GM19463 (cell line): ENCODE data around the gene NSL1.
A peak's percentile ranks its signal among the peaks of the same experiment; 100 is the strongest.
"Not testable (repeated sequence)": the region's sequence is repeated elsewhere in the genome, so short reads cannot be mapped to it uniquely, and the experiment has no call there.

Source experiments
- ATAC-seq: cut with Tn5 transposase; IDR thresholded peaks from one replicate; pipeline ENCODE4 v1.9.1; 2021; ENCODE audit warnings: mild to moderate bottlenecking, moderate library complexity; ENCODE audit not compliant: unreplicated experiment

The NSL1 gene

DNA sequence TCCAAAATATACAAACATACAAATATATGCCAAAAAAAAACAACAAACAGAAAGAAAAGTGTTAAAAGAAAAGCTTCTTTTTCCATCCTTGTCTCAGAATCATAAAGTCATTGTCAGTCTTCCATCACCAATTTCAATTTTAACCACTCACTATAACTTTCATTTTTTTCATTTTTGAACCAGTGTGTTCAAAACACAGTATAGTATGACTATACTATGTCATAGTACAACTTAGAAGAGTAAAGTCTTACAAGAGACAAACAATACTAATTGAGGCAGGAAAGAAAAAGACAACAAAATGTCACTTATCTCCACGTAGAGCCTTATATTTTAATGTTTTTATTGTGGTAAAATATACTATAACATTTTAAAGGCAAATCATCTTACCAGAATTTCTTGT lies 7.6 kb downstream of the NSL1 start:
- no peak for ATAC-seq

DNA sequence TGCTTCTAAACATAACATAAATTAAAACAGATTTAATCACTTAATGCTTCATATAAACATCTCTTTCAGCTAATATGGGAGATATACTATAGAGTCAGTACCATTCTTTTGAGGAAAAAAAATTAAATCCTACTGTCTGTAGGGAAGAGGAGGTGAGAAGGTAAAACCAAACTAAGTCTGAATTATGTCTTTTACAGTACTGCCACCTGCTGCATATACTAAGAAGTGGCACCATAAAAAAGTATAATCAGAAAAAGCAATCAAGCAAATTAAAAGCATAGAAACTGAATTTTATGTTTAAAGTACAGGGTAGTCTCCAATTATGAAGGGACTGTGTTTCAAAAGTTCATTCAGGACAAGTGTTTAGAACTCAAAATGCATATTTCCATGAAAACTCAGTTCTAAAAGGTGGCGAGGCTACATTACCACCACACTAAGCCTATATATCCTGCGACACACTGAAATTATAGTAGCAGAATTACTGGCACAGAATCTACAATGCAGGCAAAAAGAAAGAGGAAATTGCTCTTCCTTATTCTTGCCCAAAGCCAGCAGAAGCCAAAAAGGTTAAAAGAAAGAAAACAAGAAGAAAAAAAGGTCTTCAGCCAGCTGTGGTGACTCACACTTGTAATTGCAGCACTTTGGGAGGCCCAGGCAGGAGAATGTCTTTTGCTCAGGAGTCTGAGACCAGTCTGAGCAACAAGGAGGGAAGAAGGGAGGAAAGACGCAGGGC lies 9.0 kb downstream of the NSL1 start:
- no peak for ATAC-seq

DNA sequence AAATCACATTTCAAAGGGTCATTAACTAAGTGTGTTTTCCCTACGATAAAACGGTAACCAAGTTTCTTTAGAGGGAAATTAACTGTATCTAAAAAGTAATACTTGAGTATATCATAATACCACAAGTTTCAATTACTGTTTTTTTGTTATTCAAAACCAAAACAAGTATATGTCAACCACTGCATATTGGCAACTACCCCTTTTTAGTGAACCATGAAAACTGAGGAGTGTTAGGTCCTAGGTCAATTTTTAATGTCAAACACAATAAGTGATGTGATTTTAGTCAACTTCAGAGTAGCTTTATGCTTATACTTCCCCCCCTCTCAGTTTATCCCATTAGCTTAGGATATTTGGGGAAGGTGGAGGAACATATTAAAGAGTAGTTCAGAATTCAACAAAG lies 10.4 kb downstream of the NSL1 start:
- ATAC-seq = no peak

DNA sequence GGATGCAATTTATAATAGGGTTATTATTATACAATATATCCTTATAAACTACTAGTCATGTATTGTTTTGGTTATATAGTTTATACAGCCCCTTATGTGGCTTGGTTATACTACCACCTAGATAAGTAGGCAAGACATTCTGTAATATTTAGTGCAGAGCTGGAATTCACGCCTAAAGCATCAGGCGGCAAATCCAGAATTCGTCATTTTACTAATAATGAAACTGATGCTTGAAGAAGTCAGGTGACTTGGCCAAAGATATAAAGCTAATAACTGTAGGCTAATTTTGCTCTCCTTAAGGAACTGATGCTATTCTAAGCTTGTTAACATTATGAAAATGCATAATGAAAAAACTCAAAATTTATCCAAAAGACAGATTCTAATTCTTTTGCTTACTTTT lies 10.8 kb downstream of the NSL1 start:
- no peak for ATAC-seq

DNA sequence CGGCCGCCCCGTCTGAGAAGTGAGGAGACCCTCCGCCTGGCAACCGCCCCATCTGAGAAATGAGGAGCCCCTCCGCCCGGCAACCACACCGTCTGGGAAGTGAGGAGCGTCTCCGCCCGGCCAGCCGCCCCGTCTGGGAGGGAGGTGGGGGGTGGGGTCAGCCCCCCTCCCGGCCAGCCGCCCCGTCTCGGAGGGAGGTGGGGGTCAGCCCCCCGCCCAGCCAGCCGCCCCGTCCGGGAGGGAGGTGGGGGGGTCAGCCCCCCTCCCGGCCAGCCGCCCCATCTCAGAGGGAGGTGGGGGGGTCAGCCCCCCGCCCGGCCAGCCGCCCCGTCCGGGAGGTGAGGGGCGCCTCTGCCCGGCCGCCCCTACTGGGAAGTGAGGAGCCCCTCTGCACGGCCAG lies 12.5 kb downstream of the NSL1 start:
- ATAC-seq = not testable (repeated sequence)

DNA sequence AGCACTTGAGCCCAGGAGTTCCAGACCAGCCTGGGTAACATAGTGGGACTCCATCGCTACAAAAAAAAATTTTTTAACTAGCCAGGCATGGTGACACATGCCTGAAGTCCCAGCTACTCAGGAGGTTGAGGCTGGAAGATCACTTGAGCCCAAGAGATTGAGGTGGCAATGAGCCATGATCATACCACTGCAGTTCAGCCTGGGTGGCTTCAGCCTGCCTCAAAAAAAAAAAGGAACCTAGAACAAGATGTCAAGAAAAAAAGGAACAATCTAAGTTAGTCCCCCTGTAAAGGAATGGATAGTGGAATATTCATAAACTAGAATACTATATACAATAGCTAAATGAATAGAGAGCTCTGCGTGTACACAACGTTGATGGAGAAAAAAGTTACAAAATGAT lies 14.4 kb downstream of the NSL1 start:
- no peak for ATAC-seq

DNA sequence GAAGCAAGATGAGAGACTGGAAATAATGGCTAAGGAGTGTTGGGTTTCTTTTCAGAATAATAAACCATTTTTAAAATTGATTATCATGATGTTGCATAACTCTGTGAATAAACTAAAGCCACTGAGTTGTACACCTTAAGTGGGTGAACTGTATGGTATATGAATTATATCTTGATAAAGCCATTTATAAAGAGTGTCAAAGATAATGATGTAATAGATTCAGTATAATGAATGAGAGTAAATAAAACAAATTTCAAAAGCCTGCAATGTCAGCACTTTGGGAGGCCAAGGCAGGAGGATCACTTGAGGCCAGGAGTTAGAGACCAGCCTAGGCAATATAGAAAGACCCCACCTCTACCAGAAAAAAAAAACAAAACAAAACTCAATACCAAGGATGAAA lies 16.3 kb downstream of the NSL1 start:
- no peak for ATAC-seq

DNA sequence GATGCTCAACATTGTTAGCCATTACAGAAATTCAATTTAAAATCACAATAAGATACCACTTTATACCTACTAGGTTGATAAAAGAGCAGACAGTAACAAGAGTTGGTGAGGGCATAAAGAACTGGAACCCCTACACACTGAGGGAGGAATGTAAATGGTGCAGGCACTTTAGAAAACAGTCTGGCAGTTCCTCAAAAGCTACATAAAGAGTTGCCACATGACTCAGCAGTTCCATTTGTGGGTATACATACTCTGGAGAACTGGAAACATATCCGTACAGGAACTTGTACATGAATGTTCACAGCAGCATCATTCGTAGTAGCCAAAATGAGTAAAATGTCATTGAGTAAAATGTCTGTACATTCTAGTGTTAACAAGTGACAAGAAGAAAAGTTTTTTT lies 17.0 kb downstream of the NSL1 start:
- no peak for ATAC-seq

DNA sequence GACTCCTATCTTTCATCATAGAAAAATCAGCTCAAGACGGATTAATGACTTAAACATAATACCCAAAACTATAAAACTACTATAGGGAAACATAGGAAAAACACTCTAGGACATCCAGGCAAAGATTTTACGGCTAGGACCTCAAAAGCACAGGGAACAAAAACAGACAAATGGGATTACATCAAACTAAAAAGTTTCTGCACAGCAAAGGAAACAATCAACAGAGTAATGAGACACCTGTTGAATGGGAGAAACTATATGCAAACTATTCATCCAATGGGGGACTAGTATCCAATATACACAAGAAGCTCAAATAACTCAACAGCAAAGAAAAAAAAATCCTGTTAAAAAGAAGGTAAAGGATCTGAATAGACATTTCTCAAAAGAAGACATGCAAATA lies 18.6 kb downstream of the NSL1 start:
- ATAC-seq = no peak

DNA sequence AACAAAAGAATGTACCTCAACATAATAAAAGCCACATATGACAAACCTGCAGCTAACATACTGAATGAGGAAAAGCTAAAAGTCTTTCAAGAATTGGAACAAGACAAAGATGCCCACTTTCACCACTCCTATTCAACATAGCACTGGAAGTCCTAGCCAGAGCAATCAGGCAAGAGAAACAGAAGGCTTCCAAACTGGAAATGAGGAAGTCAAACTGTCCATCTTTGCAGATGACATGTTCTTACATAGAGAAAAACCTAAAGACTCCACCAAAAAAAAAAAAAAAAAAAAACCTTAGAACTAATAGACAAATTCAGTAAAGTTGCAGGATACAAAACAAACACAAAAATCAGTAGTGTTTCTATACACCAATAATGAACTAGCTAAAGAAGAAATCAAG lies 20.2 kb downstream of the NSL1 start:
- no peak for ATAC-seq

DNA sequence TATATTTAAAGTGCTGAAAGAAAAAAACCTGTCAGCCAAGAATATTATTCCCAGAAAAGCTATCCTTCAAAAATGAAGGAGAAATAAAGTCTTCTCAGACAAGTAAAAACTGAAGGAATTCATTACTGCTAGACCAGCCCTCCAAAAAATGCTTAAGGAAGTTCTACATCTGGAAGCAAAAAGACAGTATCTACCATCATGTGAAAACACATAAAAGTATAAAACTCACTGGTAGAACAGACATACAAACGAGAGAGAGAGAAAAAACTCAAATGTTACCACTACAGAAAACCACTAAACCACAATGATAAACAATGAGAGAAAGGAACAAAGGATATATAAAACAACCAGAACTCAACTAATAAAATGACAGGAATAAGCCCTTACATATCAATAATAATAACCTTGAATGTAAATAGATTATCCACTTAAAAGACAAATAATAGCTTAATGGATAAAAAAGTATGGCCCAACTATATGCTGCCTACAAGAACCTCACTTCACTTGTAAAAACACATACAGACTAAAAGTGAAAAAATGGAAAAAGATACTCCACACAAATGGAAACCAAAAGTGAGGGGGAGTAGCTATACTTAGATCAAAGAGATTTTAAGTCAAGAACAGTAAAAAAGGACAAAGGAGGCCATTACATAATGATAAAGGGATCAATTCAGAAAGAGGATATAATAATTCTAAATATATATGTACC lies 22.0 kb downstream of the NSL1 start:
- no peak for ATAC-seq

DNA sequence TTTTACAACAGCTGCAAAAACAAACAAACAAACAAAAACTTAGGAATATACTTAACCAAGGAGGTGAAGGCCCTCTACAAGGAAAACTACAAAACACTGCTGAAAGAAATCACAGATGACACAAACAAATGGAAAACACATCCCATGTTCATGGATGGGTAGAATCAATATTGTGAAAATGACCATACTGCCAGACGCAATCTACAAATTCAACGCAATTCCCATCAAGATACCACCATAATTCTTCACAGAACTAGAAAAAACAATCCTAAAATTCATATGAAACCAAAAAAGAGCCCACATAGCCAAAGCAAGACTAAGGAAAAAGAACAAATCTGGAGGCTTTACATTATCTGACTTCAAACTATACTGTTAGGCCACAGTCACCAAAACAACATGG lies 24.8 kb downstream of the NSL1 start:
- ATAC-seq = not testable (repeated sequence)

DNA sequence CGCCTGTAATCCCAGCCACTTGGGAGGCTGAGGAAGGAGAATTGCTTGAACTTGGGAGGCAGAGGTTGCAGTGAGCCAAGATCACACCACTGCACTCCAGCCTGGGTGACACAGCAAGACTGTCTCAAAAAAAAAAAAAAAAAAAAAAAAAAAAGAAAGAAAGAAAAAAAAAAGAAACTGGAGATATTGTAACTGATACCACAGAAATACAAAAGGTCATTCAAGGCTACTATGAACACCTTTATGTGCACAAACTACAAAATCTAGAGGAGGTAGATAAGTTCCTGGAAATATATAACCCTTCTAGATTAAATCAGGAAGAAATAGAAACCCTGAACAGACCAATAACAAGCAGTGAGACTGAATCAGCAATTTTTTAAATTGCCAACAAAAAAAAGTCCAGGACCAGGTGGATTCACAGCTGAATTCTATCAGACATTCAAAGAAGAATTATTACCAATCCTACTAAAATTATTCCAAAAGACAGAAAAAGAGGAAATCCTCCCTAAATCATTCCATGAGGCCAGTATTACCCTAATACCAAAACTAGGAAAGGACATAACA lies 26.8 kb downstream of the NSL1 start:
- ATAC-seq = not testable (repeated sequence)

DNA sequence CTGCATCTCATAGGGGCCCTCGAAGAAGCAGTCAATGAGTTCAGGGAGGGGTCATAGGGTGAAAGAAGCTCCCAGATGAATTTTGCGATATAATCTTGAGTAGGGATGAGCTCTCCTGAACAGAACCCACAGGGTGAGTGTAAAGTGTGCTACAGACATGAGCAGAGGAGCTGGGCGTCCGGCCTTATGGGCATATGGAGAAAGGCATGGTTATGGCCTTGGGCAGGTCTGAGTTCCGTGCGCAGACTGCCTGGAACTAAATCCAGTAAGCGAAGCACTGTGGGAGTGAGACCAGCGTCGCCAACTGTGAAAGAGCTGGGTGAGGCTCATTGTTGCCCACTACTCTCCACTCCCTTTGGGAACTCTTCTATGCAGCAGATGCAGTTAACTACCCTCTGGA lies 28.7 kb downstream of the NSL1 start:
- no peak for ATAC-seq

DNA sequence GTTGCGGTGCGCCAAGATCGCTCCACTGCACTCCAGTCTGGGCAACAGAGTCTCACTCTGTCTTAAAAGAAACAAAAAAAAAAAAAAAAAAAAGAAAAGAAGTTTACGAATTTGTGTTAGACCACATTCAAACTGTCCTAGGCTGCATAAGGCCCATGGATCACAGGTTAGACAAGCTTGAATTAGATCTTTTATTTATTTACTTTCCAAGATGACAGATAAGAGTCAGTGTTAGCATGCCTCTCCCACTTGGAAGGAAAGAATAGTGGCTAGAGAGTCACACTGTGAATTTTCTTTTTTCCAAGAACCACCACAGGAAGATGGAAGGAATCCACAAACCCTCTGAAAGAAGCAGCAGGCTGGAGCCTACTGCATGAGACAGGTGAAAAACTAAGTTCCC lies 29.3 kb downstream of the NSL1 start:
- no peak for ATAC-seq

DNA sequence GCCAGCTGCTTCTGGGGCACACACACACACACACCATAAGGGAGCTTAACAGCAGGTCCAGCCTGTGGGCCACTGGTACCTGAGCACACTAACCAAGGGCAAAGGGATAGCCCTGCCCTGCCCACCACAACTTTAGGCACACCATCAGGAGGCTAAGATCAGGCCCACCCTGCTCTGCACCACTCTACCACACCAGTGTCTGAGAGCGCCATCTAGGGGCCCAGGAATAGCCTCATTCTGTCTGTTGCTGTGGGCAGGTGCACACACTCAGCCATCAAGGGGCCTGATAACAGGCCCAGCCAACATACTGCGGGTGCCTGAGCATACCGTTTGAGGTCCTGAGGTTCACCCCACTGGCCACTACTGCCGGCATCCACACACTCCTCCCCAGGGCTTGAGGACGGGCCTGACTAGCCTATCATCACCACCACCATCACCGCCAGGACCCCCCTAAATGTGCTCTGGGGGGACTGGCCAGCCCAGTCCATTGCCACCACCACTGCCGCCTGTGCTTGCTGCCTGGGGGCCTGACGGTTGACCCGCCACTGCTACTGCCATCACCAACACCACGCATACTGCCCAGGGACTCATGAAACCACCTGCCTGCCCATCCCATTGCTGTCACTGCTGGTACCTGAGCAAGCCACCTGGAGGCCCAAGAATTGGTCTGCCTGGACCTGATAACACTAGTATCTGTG lies 31.3 kb downstream of the NSL1 start:
- peak; percentile 63 for ATAC-seq

DNA sequence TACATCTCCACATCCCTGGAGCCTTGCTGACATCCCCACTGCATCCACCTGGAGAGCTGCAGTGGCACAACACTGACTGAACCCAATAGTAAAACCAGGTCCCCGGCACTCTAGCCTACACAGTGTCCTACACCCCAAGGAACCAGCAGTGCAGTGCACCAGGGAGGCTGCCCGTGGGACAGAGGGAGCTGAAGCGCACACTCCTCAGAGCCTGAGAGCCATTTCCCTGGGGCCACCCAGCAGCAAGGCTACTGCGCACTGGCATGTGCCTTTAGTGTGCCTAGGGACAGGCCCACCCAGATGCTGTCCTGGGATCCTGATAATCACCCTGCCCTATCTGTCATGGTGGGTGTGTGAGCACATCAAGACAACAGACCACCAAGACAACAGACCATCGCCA lies 31.9 kb downstream of the NSL1 start:
- ATAC-seq = no peak

DNA sequence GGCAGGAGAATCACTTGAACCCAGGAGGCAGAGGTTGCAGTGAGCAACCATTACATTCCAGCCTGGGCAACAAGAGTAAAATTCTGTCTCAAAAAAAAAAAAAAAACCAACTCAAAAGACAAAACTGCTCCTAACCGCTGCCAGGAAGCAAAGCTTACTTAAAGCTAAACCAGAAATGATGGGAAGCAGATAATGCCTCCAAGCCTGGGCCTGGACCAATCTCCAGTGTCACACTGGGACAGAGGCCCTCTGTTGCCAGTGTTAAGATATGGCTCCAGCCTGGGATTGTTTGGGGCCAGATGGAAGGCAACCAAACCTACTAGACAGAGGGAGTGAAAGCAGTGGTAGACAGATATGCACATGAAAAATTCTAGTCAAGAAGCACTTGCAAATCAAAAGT lies 36.9 kb downstream of the NSL1 start:
- ATAC-seq = no peak

DNA sequence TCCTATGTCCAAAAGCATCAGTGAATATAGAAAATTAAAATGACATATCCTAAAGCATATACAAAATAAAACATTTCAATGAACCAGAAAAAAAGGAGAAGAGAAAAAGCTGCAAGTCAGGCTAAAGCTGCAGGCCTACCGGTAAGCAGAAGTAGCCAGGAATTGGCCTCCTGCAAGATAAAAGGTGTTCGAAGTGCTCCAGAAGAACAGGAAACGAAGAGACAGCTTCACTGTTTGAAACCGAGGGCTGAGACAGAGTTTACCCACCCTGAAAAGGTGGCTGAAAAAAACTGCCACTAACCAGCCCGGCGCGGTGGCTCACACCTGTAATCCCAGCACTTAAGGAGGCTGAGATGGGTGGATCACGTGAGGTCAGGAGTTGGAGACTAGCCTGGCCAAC lies 37.4 kb downstream of the NSL1 start:
- ATAC-seq = peak; percentile 33

DNA sequence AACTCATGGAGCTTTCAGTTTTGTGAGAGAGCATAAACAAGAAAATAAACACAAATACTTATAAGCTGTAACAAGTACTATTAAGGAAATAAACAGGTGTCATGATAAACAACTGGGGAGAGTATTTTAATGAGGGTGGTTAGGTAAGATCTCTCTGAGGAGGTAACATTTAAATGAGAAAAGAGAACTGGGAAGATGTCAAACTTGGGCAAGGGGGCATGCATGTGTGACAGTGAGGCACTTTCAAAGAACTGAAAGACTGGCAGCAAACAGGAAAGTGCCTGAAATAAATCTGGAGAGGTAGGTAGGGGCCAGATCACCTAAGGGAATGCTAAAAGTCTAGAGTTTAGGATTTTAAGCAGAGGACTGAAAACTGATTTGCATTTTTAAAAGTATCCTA lies 37.8 kb downstream of the NSL1 start:
- no peak for ATAC-seq

DNA sequence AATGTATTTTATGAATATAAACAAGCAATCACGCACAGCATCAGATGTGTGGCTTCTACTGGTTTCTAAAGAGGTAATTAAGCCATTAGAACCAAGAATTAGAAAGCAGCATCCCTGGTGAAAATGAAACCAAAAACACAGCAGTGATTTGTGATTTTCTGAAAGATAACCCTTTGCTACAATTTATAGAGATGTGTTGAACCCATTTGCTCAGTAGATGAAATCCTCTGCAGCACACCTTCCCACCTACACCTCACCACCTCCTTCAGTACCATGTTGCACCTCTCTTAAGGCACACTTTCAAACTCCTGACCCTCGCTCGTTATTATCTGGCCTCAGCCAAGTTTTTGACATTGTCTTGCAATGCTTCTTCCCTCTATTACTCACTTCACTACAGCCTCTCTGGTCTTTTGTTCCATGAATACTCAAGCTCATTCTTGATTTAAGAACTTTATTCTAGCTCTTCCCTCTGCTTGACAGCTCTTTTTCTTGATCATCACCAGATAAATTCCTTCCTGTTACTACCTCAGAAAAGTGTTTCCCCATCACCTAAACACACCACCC lies 38.6 kb downstream of the NSL1 start:
- ATAC-seq = no peak
